OCI-LY1 (cell line): ENCODE data around the gene TRAPPC12.

Experiments
- H2AFZ ChIP-seq: fragments of 200-600 bp; sonication (generic), shearing (Covaris generic); 2 replicates; pipeline ENCODE4 v1.6.0; 2014; ENCODE audit warnings: antibody characterized with exemption, mild to moderate bottlenecking, low read length
- H3F3A ChIP-seq: fragments of 200-600 bp; sonication (generic), shearing (Covaris generic); 2 replicates; pipeline ENCODE4 v1.6.0; 2014; ENCODE audit warnings: mild to moderate bottlenecking, antibody characterized with exemption, low read length, moderate library complexity; ENCODE audit not compliant: insufficient read depth
- H3K27ac ChIP-seq: fragments of 200-600 bp; sonication (generic); 2 replicates; pipeline ENCODE4 v1.5.1; 2014; ENCODE audit warnings: low read length, mixed run types, mild to moderate bottlenecking, low read depth; ENCODE audit not compliant: poor library complexity, severe bottlenecking
- H3K27me3 ChIP-seq: fragments of 200-600 bp; sonication (generic); 2 replicates; pipeline ENCODE4 v1.6.0; 2014; ENCODE audit warnings: antibody characterized with exemption, mild to moderate bottlenecking, low read length, moderate library complexity; ENCODE audit not compliant: insufficient read depth
- H3K36me3 ChIP-seq: fragments of 200-600 bp; sonication (generic); 2 replicates; pipeline ENCODE4 v1.6.1; 2014; ENCODE audit warnings: mild to moderate bottlenecking, antibody characterized with exemption, low read length, moderate library complexity, mixed read lengths; ENCODE audit not compliant: insufficient read depth
- H3K4me1 ChIP-seq: fragments of 200-600 bp; sonication (generic); 2 replicates; pipeline ENCODE4 v1.5.1; 2014; ENCODE audit warnings: mild to moderate bottlenecking, low read length, moderate library complexity; ENCODE audit not compliant: insufficient read depth, severe bottlenecking
- H3K4me2 ChIP-seq: fragments of 200-600 bp; sonication (generic), shearing (Covaris generic); 2 replicates; pipeline ENCODE4 v1.6.1; 2014; ENCODE audit warnings: low read length
- H3K4me3 ChIP-seq: fragments of 200-600 bp; sonication (generic); 2 replicates; pipeline ENCODE4 v1.5.1; 2014; ENCODE audit warnings: low read length, low read depth, mild to moderate bottlenecking, mixed read lengths; ENCODE audit not compliant: poor library complexity, severe bottlenecking
- H3K79me2 ChIP-seq: fragments of 200-600 bp; shearing (Covaris generic); 2 replicates; pipeline ENCODE4 v1.6.1; 2016; ENCODE audit warnings: mixed run types, low read length, mixed read lengths; ENCODE audit not compliant: insufficient read depth
- H3K9ac ChIP-seq: fragments of 200-600 bp; sonication (generic), shearing (Covaris generic); 2 replicates; pipeline ENCODE4 v1.6.1; 2014; ENCODE audit warnings: mild to moderate bottlenecking, low read length, mixed read lengths
- H3K9me2 ChIP-seq: fragments of 200-600 bp; sonication (generic), shearing (Covaris generic); 2 replicates; pipeline ENCODE4 v1.6.1; 2014; ENCODE audit warnings: low read depth, mild to moderate bottlenecking, low read length, mixed read lengths
- H3K9me3 ChIP-seq: fragments of 200-600 bp; shearing (Covaris generic); 2 replicates; pipeline ENCODE4 v1.6.1; 2014; ENCODE audit warnings: low read length, mixed read lengths
- H4K20me1 ChIP-seq: fragments of 200-600 bp; sonication (generic), shearing (Covaris generic); 2 replicates; pipeline ENCODE4 v1.6.0; 2016; ENCODE audit warnings: mild to moderate bottlenecking, low read length; ENCODE audit not compliant: insufficient read depth
- CTCF ChIP-seq: fragments of 200-600 bp; sonication (generic), shearing (Covaris generic); IDR thresholded peaks from 2 replicates; pipeline ENCODE4 v1.5.1; 2017; ENCODE audit warnings: mild to moderate bottlenecking, antibody characterized with exemption, low read length, moderate library complexity, mixed read lengths
- EZH2 ChIP-seq: fragments of 200-600 bp; sonication (generic), shearing (Covaris generic); IDR thresholded peaks from 2 replicates; pipeline ENCODE4 v1.8.0; 2017; ENCODE audit warnings: borderline replicate concordance, mixed run types, mild to moderate bottlenecking, antibody characterized with exemption, low read length, moderate library complexity, mixed read lengths

The TRAPPC12 gene

GRCh38 chr2:3450385-3451010, 71.0 kb downstream of the TRAPPC12 start:
- Histone ChIP-seq H3K36me3 (peaks cover 51% of the 10 kb centered on the region), H3K79me2 (no peaks in the 10 kb centered on the region), H2AFZ (no peak overlapping the region), H3K4me1 (no peaks in the 10 kb centered on the region), H3K27me3 (no peaks in the 10 kb centered on the region), H3K9me2 (no peaks in the 10 kb centered on the region), H4K20me1 (no peaks in the 10 kb centered on the region), H3K4me2 (no peak overlapping the region), H3K9ac (no peak overlapping the region), H3K4me3 (no peak overlapping the region), H3F3A (no peaks in the 10 kb centered on the region), H3K9me3 (no peaks in the 10 kb centered on the region), H3K27ac (no peak overlapping the region)
- TF ChIP-seq EZH2 (no peak), CTCF (no peak)

- H3F3A ChIP-seq, result no peaks in the 10 kb centered on the region
- no peak overlapping the region for H3K9ac ChIP-seq
- H3K4me3 ChIP-seq, result no peak overlapping the region
- peaks cover 51% of the 10 kb centered on the region for H3K36me3 ChIP-seq
- H3K4me2 ChIP-seq, result no peak overlapping the region
- H3K27ac ChIP-seq, result no peak overlapping the region
- H3K79me2 ChIP-seq, result no peaks in the 10 kb centered on the region
- no peaks in the 10 kb centered on the region for H3K27me3 ChIP-seq
- H2AFZ ChIP-seq, result no peak overlapping the region
- no peaks in the 10 kb centered on the region for H3K9me2 ChIP-seq
- no peaks in the 10 kb centered on the region for H3K9me3 ChIP-seq
- H3K4me1 ChIP-seq, result no peaks in the 10 kb centered on the region
- TF ChIP-seq EZH2 (no peak), CTCF (no peak)
- no peaks in the 10 kb centered on the region for H4K20me1 ChIP-seq
Measured at GRCh38 chr2:3451169-3451568, 71.7 kb downstream of the TRAPPC12 start.

DNA sequence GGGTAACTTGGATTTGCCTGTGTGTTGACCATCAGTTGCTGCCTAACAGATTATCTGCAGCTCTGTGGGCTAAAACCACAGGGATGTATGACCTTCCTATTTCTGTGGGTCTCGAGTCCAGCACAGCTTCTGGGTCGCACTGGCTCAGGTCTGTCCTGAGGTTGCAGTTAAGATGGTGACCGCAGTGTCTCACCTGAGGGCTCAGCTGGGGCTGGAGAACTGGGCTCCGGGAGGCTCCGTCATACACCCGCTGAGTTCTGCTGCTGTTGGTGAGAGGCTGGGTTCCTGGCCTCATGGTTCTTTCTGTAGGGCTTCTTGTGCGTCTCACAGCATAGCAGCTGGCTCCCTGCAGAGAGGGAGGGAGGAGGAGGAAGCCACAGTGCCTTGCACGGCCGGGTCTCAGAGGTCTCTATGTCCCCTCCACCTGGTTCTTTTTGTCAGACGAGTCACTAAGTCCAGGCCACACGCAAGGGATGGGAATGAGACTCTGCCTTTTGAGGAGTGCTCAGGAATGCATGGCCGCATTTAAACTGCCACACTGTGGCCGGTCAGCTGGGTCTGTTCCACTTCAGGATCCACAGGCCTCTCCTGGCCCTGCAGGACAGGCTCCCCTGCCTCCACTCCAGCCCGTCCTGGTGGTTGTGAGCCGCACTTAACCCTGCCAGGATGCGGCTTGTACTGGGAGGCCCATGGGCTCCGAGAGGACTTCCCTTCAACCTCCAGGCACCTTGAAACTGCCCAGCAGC, 72.6 kb downstream of the TRAPPC12 start:
- no peaks in the 10 kb centered on the region for H3F3A ChIP-seq
- no peak overlapping the region for H3K9ac ChIP-seq
- H3K9me2 ChIP-seq, result no peaks in the 10 kb centered on the region
- H3K27ac ChIP-seq, result no peak overlapping the region
- H3K4me1 ChIP-seq, result no peaks in the 10 kb centered on the region
- H3K9me3 ChIP-seq, result no peaks in the 10 kb centered on the region
- H4K20me1 ChIP-seq, result no peaks in the 10 kb centered on the region
- H3K4me2 ChIP-seq, result no peak overlapping the region
- no peak overlapping the region for H3K4me3 ChIP-seq
- H3K27me3 ChIP-seq, result no peaks in the 10 kb centered on the region
- TF ChIP-seq CTCF, result no peak
- no peak for TF ChIP-seq EZH2
- H3K36me3 ChIP-seq, result peaks cover 50% of the 10 kb centered on the region
- H3K79me2 ChIP-seq, result no peaks in the 10 kb centered on the region
- H2AFZ ChIP-seq, result no peak overlapping the region
